ENCODE data around the gene ARMH1.

Gene ARMH1

GRCh38 chr1:44672254-44672955, 2.1 kb upstream of the ARMH1 start:
- no peak for DNase-seq

GRCh38 chr1:44672961-44673674, 1.4 kb upstream of the ARMH1 start:
- no peak for DNase-seq

GRCh38 chr1:44673675-44674112, 820 bp upstream of the ARMH1 start:
- DNase-seq: no peak

GRCh38 chr1:44675186-44675585, 672 bp downstream of the ARMH1 start:
- no peak for DNase-seq

GRCh38 chr1:44676484-44677200, 2.1 kb downstream of the ARMH1 start:
- no peak for DNase-seq

- DNase-seq: no peak
Measured at GRCh38 chr1:44677201-44677766, 2.8 kb downstream of the ARMH1 start.

GRCh38 chr1:44678120-44678519, 3.6 kb downstream of the ARMH1 start:
- no peak for DNase-seq

GRCh38 chr1:44678626-44679025, 4.1 kb downstream of the ARMH1 start:
- DNase-seq: no peak

- no peak for DNase-seq
Measured at GRCh38 chr1:44679468-44679867, 5.0 kb downstream of the ARMH1 start.

- no peak for DNase-seq
Measured at GRCh38 chr1:44681905-44682882, 7.7 kb downstream of the ARMH1 start.

GRCh38 chr1:44682883-44683265, 8.4 kb downstream of the ARMH1 start:
- no peak for DNase-seq

GRCh38 chr1:44684525-44684924, 10.0 kb downstream of the ARMH1 start:
- no peak for DNase-seq

- no peak for DNase-seq
Measured at GRCh38 chr1:44685218-44685617, 10.7 kb downstream of the ARMH1 start.

- no peak for DNase-seq
Measured at GRCh38 chr1:44685881-44686280, 11.4 kb downstream of the ARMH1 start.

GRCh38 chr1:44688760-44689446, 14.4 kb downstream of the ARMH1 start:
- DNase-seq: no peak

- DNase-seq: no peak
Measured at GRCh38 chr1:44689447-44689765, 14.9 kb downstream of the ARMH1 start.

GRCh38 chr1:44693159-44693558, 18.6 kb downstream of the ARMH1 start:
- DNase-seq: no peak

GRCh38 chr1:44693900-44694299, 19.4 kb downstream of the ARMH1 start:
- no peak for DNase-seq

GRCh38 chr1:44694863-44695478, 20.5 kb downstream of the ARMH1 start:
- no peak for DNase-seq

GRCh38 chr1:44695671-44696070, 21.2 kb downstream of the ARMH1 start:
- no peak for DNase-seq

- DNase-seq: no peak
Measured at GRCh38 chr1:44696101-44696500, 21.6 kb downstream of the ARMH1 start.
